BJ (cell line): ENCODE measurements around the gene TP73. TPM values are rescaled to one million over a fixed set of nuclear protein-coding genes. Genes with fewer than 3 reads are reported as not detected.

Experiments
- CTCF ChIA-PET: fragments of 350-600 bp; formaldehyde crosslinking; extraction: SDS; loops from one replicate; lab custom pipeline; 2021; ENCODE audit warnings: antibody characterized with exemption, inconsistent platforms; lab: Yijun Ruan, JAX
- POLR2A ChIA-PET: fragments of 300-600 bp; sonication (Branson Sonifier 250); formaldehyde crosslinking; extraction: SDS; loops from one replicate; lab custom pipeline; 2021; ENCODE audit warnings: antibody characterized with exemption; lab: Charles Lee
- DNase-seq: peaks from one replicate; pipeline ENCODE4 v3.0.0-alpha.2; 2011; ENCODE audit warnings: low read depth
- H3K27me3 ChIP-seq: 2 replicates; pipeline ENCODE4 v1.6.0; 2011; ENCODE audit warnings: low read length; ENCODE audit not compliant: control insufficient read depth, insufficient read depth
- H3K36me3 ChIP-seq: 2 replicates; pipeline ENCODE4 v1.5.1; 2011; ENCODE audit warnings: low read length; ENCODE audit not compliant: control insufficient read depth, insufficient read depth
- H3K4me3 ChIP-seq: 2 replicates; pipeline ENCODE4 v1.5.1; 2011; ENCODE audit warnings: low read depth, mild to moderate bottlenecking, control low read depth, low read length
- CTCF ChIP-seq: IDR thresholded peaks from 2 replicates; pipeline ENCODE4 v1.5.1; 2011; ENCODE audit warnings: low read depth, mild to moderate bottlenecking, control low read depth, inconsistent platforms, low read length, moderate library complexity; ENCODE audit not compliant: insufficient read depth
- polyA plus RNA-seq: library from polyadenylated mRNA; depleted of rRNA; stranded (reverse); fragments of >200 nt; gene quantifications from 2 replicates; pipeline ENCODE4 v1.2.3, GENCODE V29; 2011

TP73 gene
- polyA plus RNA-seq, 1 experiment: not detected

- no peak for TF ChIP-seq CTCF
- no peak for DNase-seq
- Histone ChIP-seq H3K4me3 (no peak overlapping the region), H3K36me3 (no peaks in the 10 kb centered on the region), H3K27me3 (peaks cover 2% of the 10 kb centered on the region; the same call in 1 of the 2 replicates)
- POLR2A ChIA-PET: no interaction called here
- CTCF ChIA-PET: interaction anchor here (1.4 kb wide), 1 partner anchor 18 kb away, joined by 6 read pairs; no protein-coding TSS in a partner anchor
Observed at GRCh38 chr1:3677484-3677883, 25.2 kb downstream of the TP73 start.

- no peak for TF ChIP-seq CTCF
- CTCF ChIA-PET: no interaction called here
- peaks cover 2% of the 10 kb centered on the region; the same call in 1 of the 2 replicates for H3K27me3 ChIP-seq
- H3K4me3 ChIP-seq: no peak overlapping the region
- POLR2A ChIA-PET: no interaction called here
- no peaks in the 10 kb centered on the region for H3K36me3 ChIP-seq
- no peak for DNase-seq
Observed at GRCh38 chr1:3678361-3679097, 26.2 kb downstream of the TP73 start.

GRCh38 chr1:3679098-3679555 is 26.8 kb downstream of the TP73 start:
- TF ChIP-seq CTCF: no peak
- DNase-seq: no peak
- Histone ChIP-seq H3K27me3 (peaks cover 3% of the 10 kb centered on the region; the same call in 1 of the 2 replicates), H3K36me3 (no peaks in the 10 kb centered on the region), H3K4me3 (no peak overlapping the region)
- ChIA-PET POLR2A (no interaction called here), CTCF (no interaction called here)

GRCh38 chr1:3679799-3680453 is 27.6 kb downstream of the TP73 start:
- ChIA-PET CTCF (no interaction called here), POLR2A (no interaction called here)
- Histone ChIP-seq H3K36me3 (no peaks in the 10 kb centered on the region), H3K4me3 (no peak overlapping the region), H3K27me3 (peaks cover 5% of the 10 kb centered on the region; the same call in 1 of the 2 replicates)
- TF ChIP-seq CTCF: no peak
- no peak for DNase-seq
